GM12801 (cell line): ENCODE data around the gene MRPL48.

Source experiments
- TF ChIP-seq, protein P1 (sequence below): IDR thresholded peaks from one replicate; pipeline ENCODE4 v1.5.1; 2011; ENCODE audit warnings: control low read depth; ENCODE audit not compliant: insufficient read length; ENCODE audit errors: extremely low read depth

Gene MRPL48

DNA sequence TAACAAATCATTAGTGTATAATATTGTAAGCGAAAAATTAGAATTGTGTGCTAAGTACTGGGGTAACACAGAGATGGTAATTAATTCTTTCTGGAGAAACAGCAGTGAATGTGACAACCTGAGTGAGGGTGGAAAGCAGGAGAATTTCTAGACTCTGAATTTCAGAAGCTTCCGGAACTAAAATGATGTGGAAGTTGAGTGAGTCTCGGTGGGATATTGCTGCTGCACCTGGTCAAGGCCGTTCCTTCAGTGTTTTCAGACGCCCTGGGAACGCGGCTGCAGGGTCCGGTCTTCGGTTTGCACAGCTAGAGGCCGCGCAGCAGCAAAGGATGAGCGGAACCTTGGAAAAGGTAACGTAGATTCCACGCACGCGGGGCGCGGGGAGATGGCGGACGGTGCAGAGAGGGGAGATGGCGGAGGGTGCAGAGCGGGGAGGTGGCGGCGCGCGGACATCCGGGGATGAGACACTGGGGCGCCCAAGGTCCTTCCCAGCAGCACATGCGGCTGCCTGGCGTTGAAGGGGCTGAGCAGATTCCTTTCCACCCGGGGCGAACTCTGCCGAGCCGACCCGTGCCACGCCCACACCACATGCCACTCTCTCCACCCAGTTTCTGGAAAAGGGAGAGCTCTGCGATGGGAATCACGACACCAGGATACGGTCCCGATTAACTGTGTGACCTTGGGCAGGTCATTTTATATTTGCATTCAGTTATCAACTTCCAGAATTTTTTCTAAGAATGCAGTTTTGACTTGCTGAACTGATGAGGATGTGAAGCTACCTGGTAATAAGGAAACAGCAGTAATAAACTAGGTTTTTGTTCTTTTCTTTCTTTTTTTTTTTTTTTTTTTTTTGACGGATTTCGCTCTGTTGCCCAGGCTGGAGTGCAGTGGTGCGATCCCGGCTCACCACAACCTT lies at the start of gene MRPL48:
Gene MRPL48, plus strand, starts transcription at position 232 of the 916 bp plus-strand sequence. Its CDS starts 98 bp downstream, at position 330.
- TF ChIP-seq, protein P1, sequence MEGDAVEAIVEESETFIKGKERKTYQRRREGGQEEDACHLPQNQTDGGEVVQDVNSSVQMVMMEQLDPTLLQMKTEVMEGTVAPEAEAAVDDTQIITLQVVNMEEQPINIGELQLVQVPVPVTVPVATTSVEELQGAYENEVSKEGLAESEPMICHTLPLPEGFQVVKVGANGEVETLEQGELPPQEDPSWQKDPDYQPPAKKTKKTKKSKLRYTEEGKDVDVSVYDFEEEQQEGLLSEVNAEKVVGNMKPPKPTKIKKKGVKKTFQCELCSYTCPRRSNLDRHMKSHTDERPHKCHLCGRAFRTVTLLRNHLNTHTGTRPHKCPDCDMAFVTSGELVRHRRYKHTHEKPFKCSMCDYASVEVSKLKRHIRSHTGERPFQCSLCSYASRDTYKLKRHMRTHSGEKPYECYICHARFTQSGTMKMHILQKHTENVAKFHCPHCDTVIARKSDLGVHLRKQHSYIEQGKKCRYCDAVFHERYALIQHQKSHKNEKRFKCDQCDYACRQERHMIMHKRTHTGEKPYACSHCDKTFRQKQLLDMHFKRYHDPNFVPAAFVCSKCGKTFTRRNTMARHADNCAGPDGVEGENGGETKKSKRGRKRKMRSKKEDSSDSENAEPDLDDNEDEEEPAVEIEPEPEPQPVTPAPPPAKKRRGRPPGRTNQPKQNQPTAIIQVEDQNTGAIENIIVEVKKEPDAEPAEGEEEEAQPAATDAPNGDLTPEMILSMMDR = no peak

- TF ChIP-seq, protein P1 = no peak
Measured at GRCh38 chr11:73743045-73743444, 44.6 kb upstream of the MRPL48 start.

GRCh38 chr11:73746701-73747100 lies 41.0 kb upstream of the MRPL48 start:
- TF ChIP-seq, protein P1 = no peak

DNA sequence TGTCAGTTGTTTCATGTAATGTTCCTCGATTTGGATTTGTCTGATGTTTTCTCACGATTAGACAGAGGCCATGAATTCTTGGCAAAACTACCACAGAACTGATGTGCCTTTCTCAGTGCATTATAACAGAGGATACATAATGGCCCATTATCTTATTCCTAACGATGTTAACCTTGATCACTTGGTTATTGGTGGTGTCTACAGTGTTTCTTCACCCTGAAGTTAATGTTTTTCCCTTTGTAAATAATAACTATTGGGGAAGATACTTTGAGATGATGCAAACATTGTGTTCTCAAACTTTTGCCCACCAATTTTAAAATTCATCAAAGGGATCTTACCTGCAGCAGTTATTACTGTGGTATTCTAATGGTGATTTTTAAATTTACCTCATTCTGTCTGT lies 39.9 kb upstream of the MRPL48 start:
- TF ChIP-seq, protein P1 = no peak

DNA sequence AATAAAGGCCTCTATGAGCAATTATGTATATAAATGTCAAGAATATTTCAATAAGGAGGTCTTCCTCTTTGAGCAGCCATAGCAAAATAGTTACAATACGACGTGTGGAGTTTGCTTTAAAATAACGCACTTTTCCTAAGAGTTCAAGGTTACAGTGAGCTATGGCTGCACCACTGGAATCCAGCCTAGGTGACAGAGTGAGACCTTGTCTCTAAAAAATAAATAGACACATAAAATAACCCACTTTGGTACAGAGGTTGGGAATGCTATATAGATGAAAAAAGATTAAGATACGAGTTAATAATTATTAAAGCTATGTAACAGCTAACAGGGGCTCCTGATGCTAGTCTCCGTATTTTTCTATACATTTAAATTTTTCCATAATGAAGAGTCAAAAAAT lies 39.4 kb upstream of the MRPL48 start:
- TF ChIP-seq, protein P1 = no peak

GRCh38 chr11:73749118-73749517 lies 38.6 kb upstream of the MRPL48 start:
- TF ChIP-seq, protein P1 = no peak

GRCh38 chr11:73750228-73750627 lies 37.4 kb upstream of the MRPL48 start:
- TF ChIP-seq, protein P1 = no peak
